H1 (cell line): Measurements from ENCODE around the gene RPSA. TPM values are rescaled to one million over a fixed set of nuclear protein-coding genes. Genes with fewer than 3 reads are reported as not detected.

Experiments used
- MAFK ChIP-seq: IDR thresholded peaks from 2 replicates; pipeline ENCODE4 v1.6.1; 2012; ENCODE audit warnings: low read depth, mild to moderate bottlenecking, improper control_type of control experiment, low read length
- RAD21 ChIP-seq, 2 experiments: IDR thresholded peaks in 1 of 2; conservative IDR thresholded peaks in 1 of 2; 2 replicates each; pipeline ENCODE4 v1.6.1; 2011; ENCODE audit warnings: low read depth in 2 of 2, low read length in 2 of 2, improper control_type of control experiment in 1 of 2, inconsistent platforms in 1 of 2, mild to moderate bottlenecking in 1 of 2, moderate library complexity in 1 of 2
- SP1 ChIP-seq: IDR thresholded peaks from 2 replicates; pipeline ENCODE4 v1.6.1; 2011; ENCODE audit warnings: low read depth, low read length
- polyA plus RNA-seq, 7 experiments: library from polyadenylated mRNA; depleted of rRNA in 3 of 7; stranded (reverse) in 5 of 7; unstranded in 2 of 7; fragments of >200 nt in 5 of 7; fragments of 200-250 nt in 2 of 7; gene quantifications; 1 replicate in 5 of 7; 2 replicates in 1 of 7; 4 replicates in 1 of 7; pipeline versions ENCODE4 v1.2.1 to v1.2.3, GENCODE V29; 2011 to 2013; ENCODE audit warnings: missing spikeins in 2 of 7, mixed read lengths in 2 of 7
- total RNA-seq: library from RNA; stranded (reverse); fragmentation: NEBNext Ultra II Directional; extraction: Animal tissue kit (Norgen Biotek cat#: 25700); gene quantifications from 2 replicates; pipeline ENCODE4 v1.2.1, GENCODE V29; 2021

The RPSA gene
- total and polyA plus RNA-seq, 2 of the 8 experiments (the other 6 are each of a cell fraction or from before 2014, with no cell fraction given): 2,661 to 7,468 TPM

- peak; percentile 78; the same call in 1 of the 2 replicates for TF ChIP-seq SP1
- peak; percentile 62 for TF ChIP-seq RAD21 (IDR thresholded peaks at IDR 0.05 in 1 of 2, conservative IDR thresholded peaks at IDR 0.05 in 1 of 2; ENCODE audit: low read depth in 2 of 2, low read length in 2 of 2)
- no peak for TF ChIP-seq MAFK
- TF ChIP-seq, all 59 proteins: peak for 24
These were observed at the start of gene RPSA (continued) for GRCh38 chr3:39406368-39407258.
